PC-3 (cell line): ENCODE results near the gene PTPRE.

ENCODE experiments used
- EZH2phosphoT487 ChIP-seq: fragments of 300-600 bp; sonication (generic); IDR thresholded peaks from 2 replicates; pipeline ENCODE4 v1.6.1; 2018; ENCODE audit warnings: mild to moderate bottlenecking, antibody characterized with exemption, low read length, borderline replicate concordance
- TF ChIP-seq, protein P1 (sequence below): fragments of 300-600 bp; sonication (generic); conservative IDR thresholded peaks from 2 replicates; pipeline ENCODE4 v1.5.1; 2017; ENCODE audit warnings: antibody characterized with exemption, low read depth, mild to moderate bottlenecking, low read length

DNA sequence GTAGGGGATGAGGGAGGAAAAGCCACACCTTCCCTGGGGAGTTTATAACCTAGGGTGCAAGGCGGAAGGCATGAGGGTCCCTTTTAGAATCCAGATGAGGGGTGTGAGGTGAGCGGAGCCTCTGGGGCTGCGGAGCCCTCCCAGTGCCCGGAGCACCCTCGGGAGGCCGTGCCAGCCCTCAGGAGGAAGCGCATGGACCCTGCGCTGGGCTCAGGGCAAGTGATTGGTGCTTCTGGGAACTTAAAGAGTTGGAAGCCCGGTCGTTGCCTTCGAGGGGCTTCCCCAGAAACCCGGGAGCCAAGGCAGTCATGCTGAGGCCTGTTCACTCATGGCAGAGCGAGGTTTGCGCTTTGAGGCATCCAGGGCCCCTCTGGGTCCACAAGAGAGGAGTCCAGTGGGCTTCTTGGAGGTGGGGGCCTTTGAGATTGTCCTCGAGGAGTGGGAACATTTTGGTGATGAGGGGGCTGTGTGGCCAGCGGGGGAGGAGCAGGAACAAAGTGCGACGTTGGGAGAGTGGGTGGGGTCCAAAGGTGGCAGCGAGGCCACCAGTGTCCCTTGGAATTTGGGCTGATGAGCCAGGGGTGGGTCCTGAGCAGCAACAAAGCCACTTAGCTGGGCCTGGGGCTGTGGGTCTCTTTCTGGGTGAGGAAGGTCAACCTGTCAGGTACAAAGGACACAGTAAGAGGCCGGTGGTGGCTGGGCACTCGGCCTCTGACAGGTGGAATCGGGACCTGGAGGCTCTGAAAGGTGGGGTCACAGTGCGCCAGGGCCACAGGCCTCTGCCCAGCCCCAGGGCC, 139.5 kb downstream of the PTPRE start:
- TF ChIP-seq, protein P1, sequence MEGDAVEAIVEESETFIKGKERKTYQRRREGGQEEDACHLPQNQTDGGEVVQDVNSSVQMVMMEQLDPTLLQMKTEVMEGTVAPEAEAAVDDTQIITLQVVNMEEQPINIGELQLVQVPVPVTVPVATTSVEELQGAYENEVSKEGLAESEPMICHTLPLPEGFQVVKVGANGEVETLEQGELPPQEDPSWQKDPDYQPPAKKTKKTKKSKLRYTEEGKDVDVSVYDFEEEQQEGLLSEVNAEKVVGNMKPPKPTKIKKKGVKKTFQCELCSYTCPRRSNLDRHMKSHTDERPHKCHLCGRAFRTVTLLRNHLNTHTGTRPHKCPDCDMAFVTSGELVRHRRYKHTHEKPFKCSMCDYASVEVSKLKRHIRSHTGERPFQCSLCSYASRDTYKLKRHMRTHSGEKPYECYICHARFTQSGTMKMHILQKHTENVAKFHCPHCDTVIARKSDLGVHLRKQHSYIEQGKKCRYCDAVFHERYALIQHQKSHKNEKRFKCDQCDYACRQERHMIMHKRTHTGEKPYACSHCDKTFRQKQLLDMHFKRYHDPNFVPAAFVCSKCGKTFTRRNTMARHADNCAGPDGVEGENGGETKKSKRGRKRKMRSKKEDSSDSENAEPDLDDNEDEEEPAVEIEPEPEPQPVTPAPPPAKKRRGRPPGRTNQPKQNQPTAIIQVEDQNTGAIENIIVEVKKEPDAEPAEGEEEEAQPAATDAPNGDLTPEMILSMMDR: no peak
- TF ChIP-seq EZH2phosphoT487: no peak
